ENCODE measurements around the gene FYN. TPM values are rescaled to one million over a fixed set of nuclear protein-coding genes. Genes with fewer than 3 reads are reported as not detected.
"Not testable (repeated sequence)": the region's sequence is repeated elsewhere in the genome, so short reads cannot be mapped to it uniquely, and the experiment has no call there.

Gene FYN
- total and polyA plus RNA-seq, 4 donors: 11.2 to 28.3 (median 19.7) TPM

- 74% methylated on average over 7 of the region's 7 CpGs for WGBS
- not testable (repeated sequence) for H3K4me1 ChIP-seq (ENCODE audit: control insufficient read depth in 4 of 4, insufficient read depth in 4 of 4, low read length in 3 of 4); H3K9ac ChIP-seq (ENCODE audit: low read depth in 1 of 2, low read length in 2 of 2); H3K9me3 ChIP-seq (ENCODE audit: control insufficient read depth in 4 of 4, low read length in 3 of 4); H3K4me3 ChIP-seq (ENCODE audit: low read depth in 1 of 3, low read length in 3 of 3); H3K36me3 ChIP-seq (ENCODE audit: control insufficient read depth in 4 of 4, insufficient read depth in 3 of 4, low read depth in 1 of 4, low read length in 3 of 4); DNase-seq (ENCODE audit: low spot score); H3K27ac ChIP-seq (ENCODE audit: low read depth in 1 of 2, low read length in 2 of 2); H3K27me3 ChIP-seq (ENCODE audit: control insufficient read depth in 4 of 4, insufficient read depth in 4 of 4, low read length in 3 of 4)
Observed at GRCh38 chr6:111835398-111835797, 37.9 kb downstream of the FYN start.

- Histone ChIP-seq H3K4me3 (ENCODE audit: low read depth in 1 of 3, low read length in 3 of 3) (no peak overlapping the region), H3K36me3 (ENCODE audit: control insufficient read depth in 4 of 4, insufficient read depth in 3 of 4, low read depth in 1 of 4, low read length in 3 of 4) (no peaks in the 10 kb centered on the region), H3K27ac (ENCODE audit: low read depth in 1 of 2, low read length in 2 of 2) (no peak overlapping the region), H3K9ac (ENCODE audit: low read depth in 1 of 2, low read length in 2 of 2) (no peak overlapping the region), H3K9me3 (ENCODE audit: control insufficient read depth in 4 of 4, low read length in 3 of 4) (no peaks in the 10 kb centered on the region), H3K4me1 (ENCODE audit: control insufficient read depth in 4 of 4, insufficient read depth in 4 of 4, low read length in 3 of 4) (no peaks in the 10 kb centered on the region), H3K27me3 (ENCODE audit: control insufficient read depth in 4 of 4, insufficient read depth in 4 of 4, low read length in 3 of 4) (no peaks in the 10 kb centered on the region)
- TF ChIP-seq REST (IDR thresholded peaks at IDR 0.05) (no peak), TAF1 (conservative IDR thresholded peaks at IDR 0.05) (no peak), HNF4A (conservative IDR thresholded peaks at IDR 0.05) (no peak), ZBTB33 (IDR thresholded peaks at IDR 0.05) (no peak), FOXA2 (IDR thresholded peaks at IDR 0.05) (no peak), NR2F2 (IDR thresholded peaks at IDR 0.05) (no peak), FOXA1 (IDR thresholded peaks at IDR 0.05) (no peak), CTCF (IDR thresholded peaks at IDR 0.05; ENCODE audit: low read depth, low read length, missing input control) (no peak), JUND (IDR thresholded peaks at IDR 0.05) (no peak), ATF3 (IDR thresholded peaks at IDR 0.05) (no peak), HNF4G (IDR thresholded peaks at IDR 0.05) (no peak), RAD21 (IDR thresholded peaks at IDR 0.05) (no peak), SP1 (IDR thresholded peaks at IDR 0.05) (no peak), RXRA (IDR thresholded peaks at IDR 0.05) (no peak), GABPA (IDR thresholded peaks at IDR 0.05 in 1 of 2, conservative IDR thresholded peaks at IDR 0.05 in 1 of 2) (no peak), EGR1 (IDR thresholded peaks at IDR 0.05; ENCODE audit: low read depth in 2 of 2) (no peak), YY1 (IDR thresholded peaks at IDR 0.05) (no peak)
- TF ChIP-seq, protein P1, sequence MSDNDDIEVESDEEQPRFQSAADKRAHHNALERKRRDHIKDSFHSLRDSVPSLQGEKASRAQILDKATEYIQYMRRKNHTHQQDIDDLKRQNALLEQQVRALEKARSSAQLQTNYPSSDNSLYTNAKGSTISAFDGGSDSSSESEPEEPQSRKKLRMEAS (IDR thresholded peaks at IDR 0.05): no peak
- 79% methylated on average over 4 of the region's 4 CpGs for WGBS
- DNase-seq (ENCODE audit: low spot score): no peak
Observed at GRCh38 chr6:111834356-111834755, 38.9 kb downstream of the FYN start.
